Sigmoid colon (tissue), 7 donors: ENCODE data around the gene FHIP1B. TPM values are rescaled to one million over a fixed set of nuclear protein-coding genes. Genes with fewer than 3 reads are reported as not detected.
"Not testable (repeated sequence)": the region's sequence is repeated elsewhere in the genome, so short reads cannot be mapped to it uniquely, and the experiment has no call there.

Experiments
- DNase-seq: peaks from one replicate; pipeline ENCODE4 v3.0.0-alpha.2; 2019
- H3K27ac ChIP-seq, 4 donors: fragments of 200-600 bp; sonication (generic); one replicate each; pipeline ENCODE4 v1.5.1; 2016 to 2019; ENCODE audit warnings: mild to moderate bottlenecking in 1 of 4
- H3K27me3 ChIP-seq, 3 donors: fragments of 200-600 bp; sonication (generic); one replicate each; pipeline ENCODE4 v1.5.1; 2019; ENCODE audit warnings: mild to moderate bottlenecking in 1 of 3
- H3K36me3 ChIP-seq, 4 donors: fragments of 200-600 bp; sonication (generic); one replicate each; pipeline ENCODE4 v1.5.1; 2016 to 2019
- H3K4me1 ChIP-seq, 4 donors: fragments of 200-600 bp; sonication (generic); one replicate each; pipeline ENCODE4 v1.5.1; 2017 to 2019
- H3K4me3 ChIP-seq, 4 donors: fragments of 200-600 bp; sonication (generic); one replicate each; pipeline ENCODE4 v1.5.1; 2017 to 2019; ENCODE audit warnings: mild to moderate bottlenecking in 2 of 4, moderate library complexity in 1 of 4
- H3K9me3 ChIP-seq, 4 donors: fragments of 200-600 bp in 3 of 4; sonication (generic) in 3 of 4; one replicate each; pipeline versions ENCODE4 v1.5.1 to v1.6.1; 2013 to 2019
- CTCF ChIP-seq, 4 experiments: fragments of 450-650 bp in 3 of 4; fragments of 200-600 bp in 1 of 4; IDR thresholded peaks; one replicate each; pipeline ENCODE4 v1.5.1; 2016 to 2019; ENCODE audit warnings: antibody characterized with exemption in 4 of 4, mild to moderate bottlenecking in 3 of 4, moderate library complexity in 2 of 4
- EP300 ChIP-seq, 4 donors: sonication (generic); formaldehyde crosslinking; IDR thresholded peaks; one replicate each; pipeline ENCODE4 v1.6.1; 2017; ENCODE audit warnings: antibody characterized with exemption in 4 of 4
- POLR2A ChIP-seq, 2 donors: fragments of 450-650 bp; IDR thresholded peaks; one replicate each; pipeline ENCODE4 v1.6.1; 2016; ENCODE audit warnings: antibody characterized with exemption in 2 of 2, mild to moderate bottlenecking in 2 of 2, moderate library complexity in 2 of 2
- POLR2AphosphoS5 ChIP-seq, 4 donors: sonication (generic); formaldehyde crosslinking; IDR thresholded peaks; one replicate each; pipeline ENCODE4 v1.6.1; 2017; ENCODE audit warnings: antibody characterized with exemption in 4 of 4
- WGBS, 2 donors: extraction: QIAGEN DNeasy Blood & Tissue Kit; methylation state at CpG; one replicate each; pipeline ENCODE4 v1.1.7; 2013; 5-methylcytosine and 5-hydroxymethylcytosine counted together
- intact Hi-C: fragments of 100-400 bp; cut with DNase I; formaldehyde crosslinking; loops from one replicate; pipeline ENCODE4 v1.15.1; 2023
- polyA plus RNA-seq, 3 donors: library from polyadenylated mRNA; stranded (reverse); fragments of 200-250 nt; gene quantifications; one replicate each; pipeline ENCODE4 v1.2.3, GENCODE V29; 2013
- total RNA-seq, 4 donors: library from RNA; depleted of rRNA; stranded (reverse); fragments of >200 nt; gene quantifications; one replicate each; pipeline ENCODE4 v1.1.0, GENCODE V29; 2016
- donor health status: healthy with polysubstance abuse.
- donor health status: Bipolar disorder and iron deficiency.
- donor health status: healthy.

Gene FHIP1B
- total and polyA plus RNA-seq, 7 donors, result 21.6 to 89.0 (median 49.2) TPM

- Histone ChIP-seq H3K36me3 (no peaks in the 10 kb centered on the region), H3K9me3 (no peaks in the 10 kb centered on the region), H3K27ac (peak overlapping the region; percentile 51 to 79 (median 70)), H3K27me3 (peaks cover 0 to 1% (median 0%) of the 10 kb centered on the region in 3 donors), H3K4me1 (peaks cover 0 to 23% (median 15%) of the 10 kb centered on the region in 4 donors), H3K4me3 (no peak overlapping the region)
- TF ChIP-seq POLR2AphosphoS5 (IDR thresholded peaks at IDR 0.05) (peak in 1 of 4 donors; percentile 13), POLR2A (IDR thresholded peaks at IDR 0.05) (no peak)
- DNase-seq, result no peak
- intact Hi-C loops, result loop anchor here (1.0 to 2.0 kb wide), 4 partner anchors 17 to 99 kb away; partner anchors contain the start of gene FHIP1B
- 24 to 80% methylated on average over 6 of the region's 6 CpGs for WGBS, 2 donors
Measured at GRCh38 chr11:6251990-6252473, 17.6 kb upstream of the FHIP1B start.

- H3K27me3 ChIP-seq, result no peaks in the 10 kb centered on the region
- no peak overlapping the region for H3K4me3 ChIP-seq
- peak; percentile 86 for DNase-seq
- no peaks in the 10 kb centered on the region for H3K9me3 ChIP-seq
- H3K4me1 ChIP-seq, result peaks cover 0 to 23% (median 15%) of the 10 kb centered on the region in 4 donors
- H3K27ac ChIP-seq, result peak overlapping the region in 3 of 4 donors; percentile 67 to 79 (median 74)
- intact Hi-C loops, result loop anchor here (1.0 to 2.0 kb wide), 4 partner anchors 16 to 100 kb away; partner anchors contain the start of gene FHIP1B
- no peaks in the 10 kb centered on the region for H3K36me3 ChIP-seq
- TF ChIP-seq CTCF (IDR thresholded peaks at IDR 0.05), result peak; percentile 86 to 96 (median 87)
- TF ChIP-seq POLR2A (IDR thresholded peaks at IDR 0.05), result no peak
- WGBS, 2 donors, result 45 to 62% methylated on average over 6 of the region's 6 CpGs
Measured at GRCh38 chr11:6251120-6251733, 16.8 kb upstream of the FHIP1B start.

- H3K27me3 ChIP-seq, result no peaks in the 10 kb centered on the region
- no peaks in the 10 kb centered on the region for H3K9me3 ChIP-seq
- H3K36me3 ChIP-seq, result no peaks in the 10 kb centered on the region
- peaks cover 0 to 23% (median 15%) of the 10 kb centered on the region in 4 donors for H3K4me1 ChIP-seq
- no peak overlapping the region for H3K4me3 ChIP-seq
- intact Hi-C loops, result loop anchor here (2.0 kb wide), 2 partner anchors 15 to 65 kb away; partner anchors contain the start of gene FHIP1B
- H3K27ac ChIP-seq, result peak overlapping the region in 3 of 4 donors; percentile 35 to 56 (median 54)
- no peak for TF ChIP-seq POLR2AphosphoS5 (IDR thresholded peaks at IDR 0.05)
- no peak for TF ChIP-seq CTCF (IDR thresholded peaks at IDR 0.05)
- TF ChIP-seq POLR2A (IDR thresholded peaks at IDR 0.05), result no peak
- no peak for TF ChIP-seq EP300 (IDR thresholded peaks at IDR 0.05)
- no peak for DNase-seq
- 9 to 60% methylated on average over 3 of the region's 3 CpGs for WGBS, 2 donors
Measured at GRCh38 chr11:6249770-6250555, 15.5 kb upstream of the FHIP1B start.

GRCh38 chr11:6248897-6249296 is 14.5 kb upstream of the FHIP1B start:
- H3K9me3 ChIP-seq, intact Hi-C loops, DNase-seq, H3K36me3 ChIP-seq, H3K27me3 ChIP-seq, H3K4me3 ChIP-seq, H3K27ac ChIP-seq: not testable (repeated sequence)
- WGBS, 2 donors, result 89 to 90% methylated on average over 3 of the region's 3 CpGs
- peaks cover 0 to 23% (median 15%) of the 10 kb centered on the region in 4 donors for H3K4me1 ChIP-seq

GRCh38 chr11:6248248-6248647 is 13.8 kb upstream of the FHIP1B start:
- H3K36me3 ChIP-seq, result no peaks in the 10 kb centered on the region
- DNase-seq, result no peak
- no peak overlapping the region for H3K4me3 ChIP-seq
- no peaks in the 10 kb centered on the region for H3K27me3 ChIP-seq
- H3K9me3 ChIP-seq, result no peaks in the 10 kb centered on the region
- no peak for TF ChIP-seq CTCF (IDR thresholded peaks at IDR 0.05)
- no peak for TF ChIP-seq POLR2A (IDR thresholded peaks at IDR 0.05)
- TF ChIP-seq POLR2AphosphoS5 (IDR thresholded peaks at IDR 0.05), result no peak
- no peak for TF ChIP-seq EP300 (IDR thresholded peaks at IDR 0.05)
- 93 to 98% methylated on average over 1 of the region's 1 CpG for WGBS, 2 donors
- peaks cover 0 to 23% (median 15%) of the 10 kb centered on the region in 4 donors for H3K4me1 ChIP-seq
- intact Hi-C loops, result no loop called here
- H3K27ac ChIP-seq, result no peak overlapping the region
